Neutrophil (primary cell): Measurements from ENCODE around the gene TLCD1.

Experiments
- H3K27ac ChIP-seq: fragments of 200-600 bp; sonication (generic); 2 replicates; pipeline ENCODE4 v1.5.1; 2016; ENCODE audit warnings: mild to moderate bottlenecking, moderate library complexity
- H3K27me3 ChIP-seq: fragments of 200-600 bp; sonication (generic); 2 replicates; pipeline ENCODE4 v1.6.0; 2016; ENCODE audit warnings: mild to moderate bottlenecking
- H3K36me3 ChIP-seq: fragments of 200-600 bp; sonication (generic); 2 replicates; pipeline ENCODE4 v1.5.1; 2017
- H3K4me1 ChIP-seq, 2 experiments: fragments of 200-600 bp in 1 of 2; sonication (generic) in 1 of 2; 1 replicate in 1 of 2; 2 replicates in 1 of 2; pipeline versions ENCODE4 v1.5.1 to v1.6.1; 2013 to 2016; ENCODE audit warnings: low read depth in 1 of 2, low read length in 1 of 2, mild to moderate bottlenecking in 1 of 2, moderate library complexity in 1 of 2; ENCODE audit not compliant: control insufficient read depth in 1 of 2, insufficient read depth in 1 of 2
- H3K4me3 ChIP-seq, 2 experiments: fragments of 200-600 bp in 1 of 2; sonication (generic) in 1 of 2; 1 replicate in 1 of 2; 2 replicates in 1 of 2; pipeline ENCODE4 v1.5.1; 2013 to 2016; ENCODE audit warnings: low read depth in 1 of 2, low read length in 1 of 2, mild to moderate bottlenecking in 1 of 2, moderate library complexity in 1 of 2
- H3K9me3 ChIP-seq: fragments of 200-600 bp; sonication (generic); 2 replicates; pipeline ENCODE4 v1.5.1; 2016
- TF ChIP-seq, protein P1 (sequence below): fragments of 200-600 bp; sonication (generic); IDR thresholded peaks from 2 replicates; pipeline ENCODE4 v1.5.1; 2016; ENCODE audit warnings: antibody characterized with exemption

TLCD1 gene

DNA sequence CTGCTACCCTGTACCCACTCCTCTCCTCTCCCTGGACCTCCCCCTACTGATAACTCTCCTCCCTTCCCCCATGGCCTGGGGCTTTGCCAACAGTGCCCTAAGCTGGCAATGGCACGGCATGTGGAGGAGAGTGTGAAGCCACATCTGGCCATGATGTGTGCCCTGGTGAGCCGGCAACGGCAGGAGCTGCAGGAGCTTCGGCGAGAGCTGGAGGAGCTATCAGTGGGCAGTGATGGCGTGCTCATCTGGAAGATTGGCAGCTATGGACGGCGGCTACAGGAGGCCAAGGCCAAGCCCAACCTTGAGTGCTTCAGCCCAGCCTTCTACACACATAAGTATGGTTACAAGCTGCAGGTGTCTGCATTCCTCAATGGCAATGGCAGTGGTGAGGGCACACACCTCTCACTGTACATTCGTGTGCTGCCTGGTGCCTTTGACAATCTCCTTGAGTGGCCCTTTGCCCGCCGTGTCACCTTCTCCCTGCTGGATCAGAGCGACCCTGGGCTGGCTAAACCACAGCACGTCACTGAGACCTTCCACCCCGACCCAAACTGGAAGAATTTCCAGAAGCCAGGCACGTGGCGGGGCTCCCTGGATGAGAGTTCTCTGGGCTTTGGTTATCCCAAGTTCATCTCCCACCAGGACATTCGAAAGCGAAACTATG lies 23.0 kb upstream of the TLCD1 start:
- TF ChIP-seq, protein P1, sequence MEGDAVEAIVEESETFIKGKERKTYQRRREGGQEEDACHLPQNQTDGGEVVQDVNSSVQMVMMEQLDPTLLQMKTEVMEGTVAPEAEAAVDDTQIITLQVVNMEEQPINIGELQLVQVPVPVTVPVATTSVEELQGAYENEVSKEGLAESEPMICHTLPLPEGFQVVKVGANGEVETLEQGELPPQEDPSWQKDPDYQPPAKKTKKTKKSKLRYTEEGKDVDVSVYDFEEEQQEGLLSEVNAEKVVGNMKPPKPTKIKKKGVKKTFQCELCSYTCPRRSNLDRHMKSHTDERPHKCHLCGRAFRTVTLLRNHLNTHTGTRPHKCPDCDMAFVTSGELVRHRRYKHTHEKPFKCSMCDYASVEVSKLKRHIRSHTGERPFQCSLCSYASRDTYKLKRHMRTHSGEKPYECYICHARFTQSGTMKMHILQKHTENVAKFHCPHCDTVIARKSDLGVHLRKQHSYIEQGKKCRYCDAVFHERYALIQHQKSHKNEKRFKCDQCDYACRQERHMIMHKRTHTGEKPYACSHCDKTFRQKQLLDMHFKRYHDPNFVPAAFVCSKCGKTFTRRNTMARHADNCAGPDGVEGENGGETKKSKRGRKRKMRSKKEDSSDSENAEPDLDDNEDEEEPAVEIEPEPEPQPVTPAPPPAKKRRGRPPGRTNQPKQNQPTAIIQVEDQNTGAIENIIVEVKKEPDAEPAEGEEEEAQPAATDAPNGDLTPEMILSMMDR, result no peak
- no peak overlapping the region for H3K27ac ChIP-seq
- H3K27me3 ChIP-seq, result peaks cover 36% of the 10 kb centered on the region
- no peaks in the 10 kb centered on the region for H3K9me3 ChIP-seq
- no peaks in the 10 kb centered on the region for H3K36me3 ChIP-seq
- peaks cover 10 to 25% of the 10 kb centered on the region in 2 experiments for H3K4me1 ChIP-seq
- H3K4me3 ChIP-seq, result no peak overlapping the region

DNA sequence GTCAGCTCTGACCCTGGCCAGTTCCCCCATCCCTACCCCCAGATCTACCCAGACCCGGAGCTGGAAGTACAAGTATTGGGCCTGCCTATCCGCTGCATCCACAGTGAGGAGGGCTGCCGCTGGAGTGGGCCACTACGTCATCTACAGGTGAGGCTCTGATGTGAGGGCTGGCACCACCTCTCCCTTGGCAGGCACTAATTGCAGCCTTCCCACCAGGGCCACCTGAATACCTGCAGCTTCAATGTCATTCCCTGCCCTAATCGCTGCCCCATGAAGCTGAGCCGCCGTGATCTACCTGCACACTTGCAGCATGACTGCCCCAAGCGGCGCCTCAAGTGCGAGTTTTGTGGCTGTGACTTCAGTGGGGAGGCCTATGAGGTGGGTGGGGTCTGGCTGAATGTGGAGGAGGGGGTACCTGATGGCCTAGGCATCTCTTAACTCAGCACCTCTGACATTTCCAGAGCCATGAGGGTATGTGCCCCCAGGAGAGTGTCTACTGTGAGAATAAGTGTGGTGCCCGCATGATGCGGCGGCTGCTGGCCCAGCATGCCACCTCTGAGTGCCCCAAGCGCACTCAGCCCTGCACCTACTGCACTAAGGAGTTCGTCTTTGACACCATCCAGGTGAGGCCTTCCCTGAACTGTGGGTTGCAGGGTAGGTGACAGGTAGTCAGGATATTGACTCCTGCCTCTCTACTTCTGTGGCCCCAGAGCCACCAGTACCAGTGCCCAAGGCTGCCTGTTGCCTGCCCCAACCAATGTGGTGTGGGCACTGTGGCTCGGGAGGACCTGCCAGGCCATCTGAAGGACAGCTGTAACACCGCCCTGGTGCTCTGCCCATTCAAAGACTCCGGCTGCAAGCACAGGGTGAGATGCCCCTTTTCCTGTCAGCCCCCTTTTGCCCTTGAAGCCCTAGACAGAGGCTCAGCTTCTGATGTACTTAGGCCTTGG lies 22.0 kb upstream of the TLCD1 start:
- TF ChIP-seq, protein P1, result no peak
- Histone ChIP-seq H3K27me3 (peaks cover 41% of the 10 kb centered on the region), H3K27ac (no peak overlapping the region), H3K9me3 (no peaks in the 10 kb centered on the region), H3K4me1 (peaks cover 15 to 32% of the 10 kb centered on the region in 2 experiments), H3K36me3 (no peaks in the 10 kb centered on the region), H3K4me3 (no peak overlapping the region)

- Histone ChIP-seq H3K4me3 (no peak overlapping the region), H3K27ac (no peak overlapping the region), H3K4me1 (peaks cover 18 to 33% of the 10 kb centered on the region in 2 experiments)
Measured at GRCh38 chr17:28747051-28747691, 21.1 kb upstream of the TLCD1 start.

DNA sequence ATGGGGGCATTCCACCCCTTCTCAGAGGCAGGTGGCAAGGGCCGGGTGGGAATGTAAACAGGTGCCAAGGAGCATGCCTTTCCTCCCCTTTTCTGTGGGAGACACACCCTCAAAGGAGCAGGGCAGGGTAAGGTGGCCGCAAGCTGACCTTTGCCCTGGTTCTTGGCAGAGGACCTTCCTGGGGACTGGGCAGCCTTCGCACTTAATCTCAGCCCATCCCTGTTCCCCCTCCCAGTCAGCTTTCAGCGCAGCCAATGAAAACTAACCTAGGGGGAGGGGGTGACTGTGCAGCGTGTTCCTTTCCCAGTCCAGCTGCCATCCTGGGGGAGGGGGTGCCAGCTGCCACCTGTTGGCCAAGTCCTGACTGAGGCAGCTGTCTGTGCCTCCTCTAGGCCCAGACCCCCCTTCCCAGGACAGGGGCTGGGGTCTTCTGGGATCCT lies 20.6 kb upstream of the TLCD1 start:
- Histone ChIP-seq H3K4me1 (peaks cover 21 to 38% of the 10 kb centered on the region in 2 experiments), H3K27me3 (peaks cover 48% of the 10 kb centered on the region), H3K9me3 (no peaks in the 10 kb centered on the region), H3K27ac (no peak overlapping the region), H3K4me3 (no peak overlapping the region), H3K36me3 (no peaks in the 10 kb centered on the region)
- TF ChIP-seq, protein P1, result no peak

More at GRCh38 chr17:28747051-28747691, 21.1 kb upstream of the TLCD1 start:
- TF ChIP-seq, protein P1, result no peak
- no peaks in the 10 kb centered on the region for H3K36me3 ChIP-seq
- peaks cover 48% of the 10 kb centered on the region for H3K27me3 ChIP-seq
- H3K9me3 ChIP-seq, result no peaks in the 10 kb centered on the region

DNA sequence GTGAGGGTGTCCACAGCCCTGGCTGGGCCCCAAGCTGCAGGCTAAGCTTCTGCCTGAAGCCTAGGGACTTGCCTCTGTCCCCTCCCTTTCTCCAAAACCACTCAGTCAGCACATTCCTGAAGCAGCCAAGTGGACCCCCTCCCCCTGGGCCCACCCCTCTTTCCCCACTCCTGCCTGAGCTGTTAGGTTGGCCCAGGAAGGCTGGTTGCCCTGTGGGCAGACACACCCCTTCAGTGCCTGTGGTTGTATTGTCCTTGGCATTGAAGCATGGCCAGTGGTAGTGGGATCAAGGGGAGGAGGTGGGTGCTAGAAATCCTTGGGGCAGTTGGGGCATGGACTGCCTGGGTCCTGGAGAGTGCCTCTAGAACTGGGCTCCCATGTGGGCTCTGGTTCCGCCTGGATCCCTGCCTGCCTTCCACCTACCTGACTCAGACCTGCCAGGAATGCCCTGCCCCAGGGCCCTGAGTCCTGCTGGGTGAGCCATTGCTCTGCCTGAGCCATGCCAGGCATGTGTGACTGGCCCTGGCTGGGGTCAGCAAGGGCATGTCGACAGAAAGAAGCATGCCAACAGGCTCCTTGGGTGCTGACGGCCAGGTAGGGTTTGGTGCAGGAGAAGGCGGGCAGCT lies 19.9 kb upstream of the TLCD1 start:
- Histone ChIP-seq H3K27ac (no peak overlapping the region), H3K9me3 (no peaks in the 10 kb centered on the region), H3K36me3 (no peaks in the 10 kb centered on the region), H3K4me1 (peaks cover 27 to 45% of the 10 kb centered on the region in 2 experiments), H3K4me3 (no peak overlapping the region), H3K27me3 (peaks cover 51% of the 10 kb centered on the region)
- TF ChIP-seq, protein P1, result no peak
